HEK293T (cell line): ENCODE data around the gene TCIRG1.

Source experiments
- CTCF ChIA-PET: fragments of 350-600 bp; formaldehyde crosslinking; extraction: SDS; loops from one replicate; lab custom pipeline; 2021; ENCODE audit warnings: antibody characterized with exemption, inconsistent platforms; lab: Yijun Ruan, JAX
- POLR2A ChIA-PET: fragments of 350-600 bp; formaldehyde crosslinking; extraction: SDS; loops from one replicate; lab custom pipeline; 2020; ENCODE audit warnings: antibody characterized with exemption, inconsistent platforms; lab: Yijun Ruan, JAX
- DNase-seq: peaks from one replicate; pipeline ENCODE4 v3.0.0; 2012; ENCODE audit warnings: mixed read lengths; ENCODE audit errors: extremely low spot score
- ARNT ChIP-seq: fragments of 450-650 bp; IDR thresholded peaks from 2 replicates; pipeline ENCODE4 v1.6.1; 2017; ENCODE audit warnings: mild to moderate bottlenecking
- BHLHE40 ChIP-seq: fragments of 450-650 bp; IDR thresholded peaks from 2 replicates; pipeline ENCODE4 v1.6.1; 2016; ENCODE audit warnings: mild to moderate bottlenecking, moderate library complexity, borderline replicate concordance
- CTBP1 ChIP-seq: fragments of 450-650 bp; IDR thresholded peaks from 2 replicates; pipeline ENCODE4 v1.6.1; 2016; ENCODE audit warnings: borderline replicate concordance
- ELF4 ChIP-seq: fragments of 450-650 bp; IDR thresholded peaks from 2 replicates; pipeline ENCODE4 v1.6.1; 2017; ENCODE audit warnings: antibody characterized with exemption
- FOXA1 ChIP-seq: fragments of 450-650 bp; IDR thresholded peaks from 2 replicates; pipeline ENCODE4 v1.6.1; 2016; ENCODE audit warnings: mild to moderate bottlenecking
- FOXK2 ChIP-seq: fragments of 450-650 bp; IDR thresholded peaks from 2 replicates; pipeline ENCODE4 v1.6.1; 2016; ENCODE audit warnings: mild to moderate bottlenecking
- FOXM1 ChIP-seq: fragments of 450-650 bp; IDR thresholded peaks from 2 replicates; pipeline ENCODE4 v1.6.1; 2017; ENCODE audit warnings: mild to moderate bottlenecking, borderline replicate concordance
- HDGF ChIP-seq: fragments of 450-650 bp; IDR thresholded peaks from 2 replicates; pipeline ENCODE4 v1.6.1; 2017; ENCODE audit warnings: antibody characterized with exemption, borderline replicate concordance
- L3MBTL2 ChIP-seq: fragments of 450-650 bp; conservative IDR thresholded peaks from 2 replicates; pipeline ENCODE4 v1.6.1; 2016; ENCODE audit warnings: mild to moderate bottlenecking
- LEF1 ChIP-seq: fragments of 450-650 bp; IDR thresholded peaks from 2 replicates; pipeline ENCODE4 v1.6.1; 2017; ENCODE audit warnings: mild to moderate bottlenecking, borderline replicate concordance
- NFRKB ChIP-seq: fragments of 450-650 bp; IDR thresholded peaks from 2 replicates; pipeline ENCODE4 v1.6.1; 2016; ENCODE audit warnings: mild to moderate bottlenecking, moderate library complexity
- PKNOX1 ChIP-seq: fragments of 450-650 bp; IDR thresholded peaks from 2 replicates; pipeline ENCODE4 v1.6.1; 2016
- SP1 ChIP-seq: fragments of 450-650 bp; IDR thresholded peaks from 2 replicates; pipeline ENCODE4 v1.6.1; 2017
- SUZ12 ChIP-seq: fragments of 450-650 bp; IDR thresholded peaks from 2 replicates; pipeline ENCODE4 v1.6.1; 2016; ENCODE audit warnings: mild to moderate bottlenecking
- TARDBP ChIP-seq: fragments of 450-650 bp; IDR thresholded peaks from 2 replicates; pipeline ENCODE4 v1.6.1; 2016
- ZNF384 ChIP-seq: fragments of 450-650 bp; IDR thresholded peaks from 2 replicates; pipeline ENCODE4 v1.6.1; 2016

Gene TCIRG1

GRCh38 chr11:68009391-68010089, 29.3 kb upstream of the TCIRG1 start:
- ChIA-PET POLR2A (interaction anchor here (0.9 to 1.5 kb wide), 3 partner anchors 10 to 55 kb away, joined by 3 to 5 read pairs (median 3); partner anchors contain the start of gene NDUFS8), CTCF (no interaction called here)
- no peak for TF ChIP-seq PKNOX1
- no peak for TF ChIP-seq FOXA1
- no peak for DNase-seq

- peak; percentile 44 for DNase-seq
- TF ChIP-seq SP1: no peak
- peak; percentile 64 for TF ChIP-seq L3MBTL2
- POLR2A ChIA-PET: interaction anchor here (0.9 to 1.5 kb wide), 5 partner anchors 9 to 56 kb away, joined by 3 to 6 read pairs (median 3); partner anchors contain the start of gene NDUFS8
- CTCF ChIA-PET: no interaction called here
Measured at GRCh38 chr11:68010090-68011041, 28.5 kb upstream of the TCIRG1 start, which contains the start of gene ALDH3B1. TSS of gene ALDH3B1 (plus strand) at chr11:68010327. CDS start at chr11:68015298, 4,971 bp downstream.

- ChIA-PET CTCF (interaction anchor here (0.6 kb wide), 1 partner anchor 8 kb away, joined by 3 read pairs; no protein-coding TSS in a partner anchor), POLR2A (interaction anchor here (0.9 to 1.3 kb wide), 2 partner anchors 8 to 12 kb away, joined by 3 to 6 read pairs; no protein-coding TSS in a partner anchor)
- no peak for TF ChIP-seq LEF1
- no peak for TF ChIP-seq SP1
- TF ChIP-seq NFRKB: no peak
- TF ChIP-seq SUZ12: no peak
- no peak for TF ChIP-seq TARDBP
- TF ChIP-seq L3MBTL2: no peak
- TF ChIP-seq CTBP1: no peak
- TF ChIP-seq ZNF384: no peak
- TF ChIP-seq FOXA1: no peak
- no peak for TF ChIP-seq BHLHE40
- DNase-seq: no peak
Measured at GRCh38 chr11:68011051-68011943, 27.5 kb upstream of the TCIRG1 start.

GRCh38 chr11:68012044-68012842, 26.6 kb upstream of the TCIRG1 start:
- ChIA-PET CTCF (no interaction called here), POLR2A (interaction anchor here (1.0 kb wide), 1 partner anchor 16 kb away, joined by 3 read pairs; no protein-coding TSS in a partner anchor)
- no peak for DNase-seq
- no peak for TF ChIP-seq NFRKB
- no peak for TF ChIP-seq CTBP1
- TF ChIP-seq ZNF384: no peak
- TF ChIP-seq LEF1: no peak
- TF ChIP-seq SP1: no peak
- no peak for TF ChIP-seq HDGF
- TF ChIP-seq FOXM1: no peak
- no peak for TF ChIP-seq SUZ12
- no peak for TF ChIP-seq ELF4
- no peak for TF ChIP-seq L3MBTL2
- no peak for TF ChIP-seq FOXK2
- TF ChIP-seq BHLHE40: no peak
- TF ChIP-seq TARDBP: no peak
- TF ChIP-seq FOXA1: no peak
- TF ChIP-seq ARNT: no peak
- no peak for TF ChIP-seq PKNOX1

- ChIA-PET POLR2A (interaction anchor here (1.0 kb wide), 1 partner anchor 15 kb away, joined by 3 read pairs; no protein-coding TSS in a partner anchor), CTCF (no interaction called here)
- no peak for TF ChIP-seq SUZ12
- TF ChIP-seq ELF4: no peak
- no peak for TF ChIP-seq CTBP1
- no peak for TF ChIP-seq FOXK2
- TF ChIP-seq SP1: no peak
- TF ChIP-seq NFRKB: no peak
- TF ChIP-seq LEF1: no peak
- no peak for TF ChIP-seq HDGF
- TF ChIP-seq PKNOX1: no peak
- no peak for TF ChIP-seq L3MBTL2
- no peak for TF ChIP-seq FOXA1
- TF ChIP-seq FOXM1: no peak
- TF ChIP-seq BHLHE40: no peak
- no peak for TF ChIP-seq ZNF384
- TF ChIP-seq TARDBP: no peak
- TF ChIP-seq ARNT: no peak
- DNase-seq: no peak
Measured at GRCh38 chr11:68012843-68013610, 25.8 kb upstream of the TCIRG1 start.
